Prostate gland (tissue), 2 donors: Measurements from ENCODE around the gene OR2F2. TPM values are rescaled to one million over a fixed set of nuclear protein-coding genes. Genes with fewer than 3 reads are reported as not detected.

Source experiments
- DNase-seq: peaks from one replicate; pipeline ENCODE4 v3.0.0-alpha.2; 2019; ENCODE audit warnings: low spot score
- H3K27ac ChIP-seq, 2 donors: fragments of 200-600 bp; sonication (generic); 2 replicates each; pipeline ENCODE4 v1.5.1; 2017 to 2019
- H3K27me3 ChIP-seq: fragments of 200-600 bp; sonication (generic); replicated peaks from 2 replicates; pipeline ENCODE4 v1.5.1; 2019; ENCODE audit not compliant: insufficient read depth
- H3K36me3 ChIP-seq, 2 donors: fragments of 200-600 bp; sonication (generic); 1 replicate in 1 of 2; 2 replicates in 1 of 2; pipeline versions ENCODE4 v1.5.1 to v1.8.1; 2017 to 2019
- H3K4me1 ChIP-seq: fragments of 200-600 bp; sonication (generic); replicated peaks from 2 replicates; pipeline ENCODE4 v1.5.1; 2019
- H3K4me3 ChIP-seq, 2 donors: fragments of 200-600 bp; sonication (generic); 2 replicates each; pipeline ENCODE4 v1.5.1; 2017 to 2019
- H3K9me3 ChIP-seq: fragments of 200-600 bp; sonication (generic); 2 replicates; pipeline ENCODE4 v1.5.1; 2017
- CTCF ChIP-seq, 4 experiments: fragments of 200-600 bp in 2 of 4; fragments of 450-650 bp in 2 of 4; sonication (generic) in 2 of 4; IDR thresholded peaks; 1 replicate in 3 of 4; 2 replicates in 1 of 4; pipeline ENCODE4 v1.5.1; 2016 to 2019; ENCODE audit warnings: antibody characterized with exemption in 4 of 4, mild to moderate bottlenecking in 2 of 4, moderate library complexity in 2 of 4
- POLR2A ChIP-seq: fragments of 450-650 bp; IDR thresholded peaks from one replicate; pipeline ENCODE4 v1.6.1; 2016; ENCODE audit warnings: antibody characterized with exemption, mild to moderate bottlenecking
- POLR2AphosphoS5 ChIP-seq: sonication (generic); formaldehyde crosslinking; IDR thresholded peaks from one replicate; pipeline ENCODE4 v1.6.1; 2017; ENCODE audit warnings: antibody characterized with exemption
- WGBS: methylation state at CpG from one replicate; pipeline ENCODE4 v1.1.5; 2018; 5-methylcytosine and 5-hydroxymethylcytosine counted together
- intact Hi-C: fragments of 100-400 bp; cut with DNase I; formaldehyde crosslinking; loops from one replicate; pipeline ENCODE4 v1.14.2; 2022
- total RNA-seq, 2 donors: library from RNA; depleted of rRNA; stranded (reverse); fragments of >200 nt; gene quantifications; one replicate each; pipeline ENCODE4 v1.1.0, GENCODE V29; 2016

OR2F2 gene
- total RNA-seq, 2 donors from 2014 or later: not detected

GRCh38 chr7:143947111-143947510 is 12.1 kb downstream of the OR2F2 start:
- TF ChIP-seq CTCF (IDR thresholded peaks at IDR 0.05): no peak
- TF ChIP-seq POLR2A: no peak
- no peak for TF ChIP-seq POLR2AphosphoS5
- WGBS: 56% methylated on average over 2 of the region's 2 CpGs
- Histone ChIP-seq H3K27me3 (no peaks in the 10 kb centered on the region), H3K36me3 (no peaks in the 10 kb centered on the region), H3K27ac (no peak overlapping the region), H3K4me3 (no peak overlapping the region), H3K9me3 (no peaks in the 10 kb centered on the region), H3K4me1 (no peaks in the 10 kb centered on the region)
- no peak for DNase-seq
- intact Hi-C loops: no loop called here

- Histone ChIP-seq H3K9me3 (no peaks in the 10 kb centered on the region), H3K27ac (no peak overlapping the region), H3K4me3 (no peak overlapping the region), H3K4me1 (no peaks in the 10 kb centered on the region), H3K36me3 (no peaks in the 10 kb centered on the region), H3K27me3 (no peaks in the 10 kb centered on the region)
- intact Hi-C loops: no loop called here
- no peak for TF ChIP-seq POLR2AphosphoS5
- no peak for TF ChIP-seq CTCF (IDR thresholded peaks at IDR 0.05)
- no peak for TF ChIP-seq POLR2A
- WGBS: 80% methylated on average over 2 of the region's 2 CpGs
- DNase-seq: no peak
These were observed 13.7 kb downstream of the OR2F2 start for GRCh38 chr7:143948733-143949132.

GRCh38 chr7:143953421-143953820 is 18.4 kb downstream of the OR2F2 start:
- no peak for DNase-seq
- Histone ChIP-seq H3K36me3 (no peaks in the 10 kb centered on the region), H3K27ac (no peak overlapping the region), H3K9me3 (no peaks in the 10 kb centered on the region), H3K4me1 (no peaks in the 10 kb centered on the region), H3K4me3 (no peak overlapping the region), H3K27me3 (no peaks in the 10 kb centered on the region)
- intact Hi-C loops: no loop called here
- WGBS: 72% methylated on average over 3 of the region's 3 CpGs
- no peak for TF ChIP-seq POLR2AphosphoS5
- TF ChIP-seq POLR2A: no peak
- no peak for TF ChIP-seq CTCF (IDR thresholded peaks at IDR 0.05)

- DNase-seq: no peak
- intact Hi-C loops: no loop called here
- Histone ChIP-seq H3K4me3 (no peak overlapping the region), H3K27ac (no peak overlapping the region), H3K4me1 (no peaks in the 10 kb centered on the region), H3K27me3 (no peaks in the 10 kb centered on the region), H3K36me3 (no peaks in the 10 kb centered on the region), H3K9me3 (no peaks in the 10 kb centered on the region)
- 88% methylated on average over 2 of the region's 2 CpGs for WGBS
- TF ChIP-seq POLR2AphosphoS5 (no peak), POLR2A (no peak), CTCF (IDR thresholded peaks at IDR 0.05) (no peak)
These were observed 19.1 kb downstream of the OR2F2 start for GRCh38 chr7:143954135-143954534.

- H3K27ac ChIP-seq: no peak within 1 kb of the TSS
- no peak for DNase-seq
- no peak for TF ChIP-seq POLR2AphosphoS5
- no peak for TF ChIP-seq CTCF (IDR thresholded peaks at IDR 0.05)
- TF ChIP-seq POLR2A: no peak
- H3K36me3 ChIP-seq: no peaks in the 10 kb centered on the region
- H3K4me1 ChIP-seq: no peaks in the 10 kb centered on the region
- no peaks in the 10 kb centered on the region for H3K9me3 ChIP-seq
- 91% methylated on average over 3 of the region's 3 CpGs for WGBS
- H3K27me3 ChIP-seq: no peaks in the 10 kb centered on the region
- intact Hi-C loops: no loop called here
- H3K4me3 ChIP-seq: no peak within 1 kb of the TSS
These were observed 19.5 kb downstream of the OR2F2 start, which contains the start of gene OR2F1 for GRCh38 chr7:143954544-143954943. Gene OR2F1 (plus strand): TSS chr7:143954844. CDS start chr7:143959971, 5,127 bp downstream.
